Endothelial cell of umbilical vein (primary cell): Measurements from ENCODE around the gene BLACAT1.

Source experiments
- EZH2 ChIP-seq: IDR thresholded peaks from 2 replicates; pipeline ENCODE4 v1.6.1; 2012; ENCODE audit warnings: borderline replicate concordance, low read depth, mild to moderate bottlenecking, moderate library complexity, low read length, inconsistent platforms; ENCODE audit not compliant: severe bottlenecking
- FOS ChIP-seq: IDR thresholded peaks from 2 replicates; pipeline ENCODE4 v1.6.1; 2011; ENCODE audit warnings: mild to moderate bottlenecking, low read length, moderate library complexity, borderline replicate concordance; ENCODE audit not compliant: insufficient read depth
- GATA2 ChIP-seq: IDR thresholded peaks from 2 replicates; pipeline ENCODE4 v1.7.0; 2011; ENCODE audit warnings: low read depth, mild to moderate bottlenecking, moderate library complexity, mixed read lengths, low read length; ENCODE audit not compliant: insufficient read length, insufficient read depth
- JUN ChIP-seq: IDR thresholded peaks from 2 replicates; pipeline ENCODE4 v1.6.1; 2011; ENCODE audit warnings: borderline replicate concordance, low read depth; ENCODE audit not compliant: insufficient read length, insufficient read depth
- MYC ChIP-seq: IDR thresholded peaks from one replicate; pipeline ENCODE4 v1.6.1; 2011; ENCODE audit warnings: mild to moderate bottlenecking, low read depth, low read length
- POLR2A ChIP-seq: IDR thresholded peaks from 2 replicates; pipeline ENCODE4 v1.6.1; 2012; ENCODE audit warnings: low read depth, mild to moderate bottlenecking, control low read depth, low read length
- POLR2AphosphoS5 ChIP-seq: IDR thresholded peaks from 2 replicates; pipeline ENCODE4 v1.6.1; 2012; ENCODE audit warnings: low read depth, mild to moderate bottlenecking, control low read depth, low read length, moderate library complexity; ENCODE audit not compliant: insufficient read depth
- TF ChIP-seq, protein P1 (sequence below), 2 donors: IDR thresholded peaks; 1 replicate in 1 of 2; 2 replicates in 1 of 2; pipeline ENCODE4 v1.5.1; 2011; ENCODE audit warnings: low read length in 2 of 2, mild to moderate bottlenecking in 2 of 2, moderate library complexity in 2 of 2, control low read depth in 1 of 2, inconsistent platforms in 1 of 2, low read depth in 1 of 2; ENCODE audit not compliant: insufficient read depth in 1 of 2; ENCODE audit errors: extremely low read depth in 1 of 2
- TF ChIP-seq, protein P2 (sequence below): IDR thresholded peaks from 2 replicates; pipeline ENCODE4 v1.6.1; 2011; ENCODE audit not compliant: insufficient read depth, insufficient read length

DNA sequence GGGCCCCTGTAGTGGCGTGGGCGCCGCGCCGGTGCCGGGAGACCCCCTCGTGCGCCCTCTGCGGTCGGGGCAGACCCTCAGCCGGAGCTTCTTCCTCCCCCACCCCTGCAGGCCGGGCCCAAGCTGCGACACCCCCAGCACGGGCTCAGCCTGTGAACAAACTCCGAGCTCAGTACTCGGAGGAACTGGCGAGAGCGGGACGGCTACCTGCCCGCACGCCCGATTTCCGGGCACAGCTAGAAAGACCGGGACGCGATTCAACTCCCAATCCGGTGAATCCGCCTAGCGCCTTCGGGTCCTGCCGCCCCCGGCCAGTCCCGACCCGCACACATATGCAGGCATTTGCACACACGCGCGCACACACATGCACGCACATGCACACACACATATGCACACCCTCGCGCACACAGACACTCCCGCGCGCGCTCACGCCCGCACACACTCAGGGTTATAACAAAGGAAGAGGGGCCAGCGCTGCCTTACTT is 580 bp upstream of the BLACAT1 start:
- TF ChIP-seq, protein P1, sequence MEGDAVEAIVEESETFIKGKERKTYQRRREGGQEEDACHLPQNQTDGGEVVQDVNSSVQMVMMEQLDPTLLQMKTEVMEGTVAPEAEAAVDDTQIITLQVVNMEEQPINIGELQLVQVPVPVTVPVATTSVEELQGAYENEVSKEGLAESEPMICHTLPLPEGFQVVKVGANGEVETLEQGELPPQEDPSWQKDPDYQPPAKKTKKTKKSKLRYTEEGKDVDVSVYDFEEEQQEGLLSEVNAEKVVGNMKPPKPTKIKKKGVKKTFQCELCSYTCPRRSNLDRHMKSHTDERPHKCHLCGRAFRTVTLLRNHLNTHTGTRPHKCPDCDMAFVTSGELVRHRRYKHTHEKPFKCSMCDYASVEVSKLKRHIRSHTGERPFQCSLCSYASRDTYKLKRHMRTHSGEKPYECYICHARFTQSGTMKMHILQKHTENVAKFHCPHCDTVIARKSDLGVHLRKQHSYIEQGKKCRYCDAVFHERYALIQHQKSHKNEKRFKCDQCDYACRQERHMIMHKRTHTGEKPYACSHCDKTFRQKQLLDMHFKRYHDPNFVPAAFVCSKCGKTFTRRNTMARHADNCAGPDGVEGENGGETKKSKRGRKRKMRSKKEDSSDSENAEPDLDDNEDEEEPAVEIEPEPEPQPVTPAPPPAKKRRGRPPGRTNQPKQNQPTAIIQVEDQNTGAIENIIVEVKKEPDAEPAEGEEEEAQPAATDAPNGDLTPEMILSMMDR (IDR thresholded peaks at IDR 0.05; ENCODE audit: extremely low read depth in 1 of 2, insufficient read depth in 1 of 2, low read depth in 1 of 2, low read length in 2 of 2) = no peak
- TF ChIP-seq, protein P2, sequence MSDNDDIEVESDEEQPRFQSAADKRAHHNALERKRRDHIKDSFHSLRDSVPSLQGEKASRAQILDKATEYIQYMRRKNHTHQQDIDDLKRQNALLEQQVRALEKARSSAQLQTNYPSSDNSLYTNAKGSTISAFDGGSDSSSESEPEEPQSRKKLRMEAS = no peak
- no peak for TF ChIP-seq POLR2A
- TF ChIP-seq EZH2 = peak; percentile 90
- TF ChIP-seq JUN = no peak
- no peak for TF ChIP-seq POLR2AphosphoS5
- no peak for TF ChIP-seq MYC
- TF ChIP-seq FOS = no peak
- no peak for TF ChIP-seq GATA2
